HL-60/S4 (cell line): ENCODE data around the gene NTN4.
"Not testable (repeated sequence)": the region's sequence is repeated elsewhere in the genome, so short reads cannot be mapped to it uniquely, and the experiment has no call there.

Experiments used
- in situ Hi-C: fragments of 300-500 bp; cut with MboI; formaldehyde crosslinking; loops from 2 replicates; pipeline ENCODE4 v1.14.3; 2022; ENCODE audit warnings: low sequenced_read_pairs

Gene NTN4

GRCh38 chr12:95633049-95633731 is 157.4 kb downstream of the NTN4 start:
- in situ Hi-C loops, result no loop called here

- in situ Hi-C loops, result no loop called here
Measured at GRCh38 chr12:95630496-95630895, 160.1 kb downstream of the NTN4 start.

- in situ Hi-C loops, result no loop called here
Measured at GRCh38 chr12:95629392-95629791, 161.2 kb downstream of the NTN4 start.

- in situ Hi-C loops, result no loop called here
Measured at GRCh38 chr12:95626854-95627253, 163.7 kb downstream of the NTN4 start.

GRCh38 chr12:95625012-95625411 is 165.6 kb downstream of the NTN4 start:
- in situ Hi-C loops, result no loop called here

GRCh38 chr12:95624589-95624988 is 166.0 kb downstream of the NTN4 start:
- in situ Hi-C loops, result no loop called here

- in situ Hi-C loops, result no loop called here
Measured at GRCh38 chr12:95623554-95624170, 166.9 kb downstream of the NTN4 start.

GRCh38 chr12:95622879-95623278 is 167.7 kb downstream of the NTN4 start:
- in situ Hi-C loops, result no loop called here

- in situ Hi-C loops, result no loop called here
Measured at GRCh38 chr12:95621725-95622124, 168.8 kb downstream of the NTN4 start.

- in situ Hi-C loops, result no loop called here
Measured at GRCh38 chr12:95620171-95620570, 170.4 kb downstream of the NTN4 start.

GRCh38 chr12:95616470-95616869 is 174.1 kb downstream of the NTN4 start:
- in situ Hi-C loops, result not testable (repeated sequence)

- in situ Hi-C loops, result no loop called here
Measured at GRCh38 chr12:95615749-95616148, 174.8 kb downstream of the NTN4 start.

- in situ Hi-C loops, result no loop called here
Measured at GRCh38 chr12:95614390-95614982, 176.1 kb downstream of the NTN4 start.

- in situ Hi-C loops, result no loop called here
Measured at GRCh38 chr12:95613021-95613420, 177.5 kb downstream of the NTN4 start.

- in situ Hi-C loops, result no loop called here
Measured at GRCh38 chr12:95611676-95612309, 178.8 kb downstream of the NTN4 start.

GRCh38 chr12:95608252-95609033 is 182.1 kb downstream of the NTN4 start:
- in situ Hi-C loops, result no loop called here
